ENCODE results near the gene PHF1. TPM values are rescaled to one million over a fixed set of nuclear protein-coding genes. Genes with fewer than 3 reads are reported as not detected.
A peak's percentile ranks its signal among the peaks of the same experiment; 100 is the strongest.
"Not testable (repeated sequence)": the region's sequence is repeated elsewhere in the genome, so short reads cannot be mapped to it uniquely, and the experiment has no call there.

Gene PHF1
- total RNA-seq, 4 donors from 2014 or later, result 75.3 to 109 (median 88.5) TPM

DNA sequence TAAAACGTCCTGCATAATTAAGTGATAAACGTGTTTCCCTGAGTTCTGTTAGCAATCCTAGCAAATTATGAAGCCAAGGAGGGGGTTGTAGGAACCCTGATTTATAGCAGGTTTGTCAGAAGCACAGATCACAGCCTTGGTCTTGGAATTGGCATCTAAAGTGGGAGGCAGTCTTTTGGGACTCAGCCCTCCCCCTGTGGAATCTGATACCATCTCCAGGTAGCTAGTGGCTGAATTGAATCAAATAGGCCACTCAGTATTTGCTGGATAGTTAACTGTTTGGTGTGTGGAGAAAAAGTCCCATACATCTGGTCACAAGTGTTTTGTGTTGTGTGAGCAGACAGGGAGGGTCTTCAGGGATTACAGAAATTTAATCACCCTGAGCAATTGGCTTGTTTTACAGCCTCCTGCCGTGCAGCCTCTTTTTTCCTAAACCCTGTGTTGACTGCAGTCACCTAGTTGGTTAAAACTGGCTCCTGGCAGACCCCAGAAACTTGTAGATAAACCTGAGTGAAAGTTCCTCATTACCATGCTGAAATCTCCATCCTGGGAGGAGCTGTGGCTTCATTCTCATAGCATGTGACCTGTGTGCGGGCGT, 38.2 kb upstream of the PHF1 start:
- no peaks in the 10 kb centered on the region for H3K9me3 ChIP-seq
- no peak overlapping the region for H3K4me3 ChIP-seq (replicated peaks in 1 of 3)
- H3K36me3 ChIP-seq, result no peaks in the 10 kb centered on the region
- TF ChIP-seq, protein P1, sequence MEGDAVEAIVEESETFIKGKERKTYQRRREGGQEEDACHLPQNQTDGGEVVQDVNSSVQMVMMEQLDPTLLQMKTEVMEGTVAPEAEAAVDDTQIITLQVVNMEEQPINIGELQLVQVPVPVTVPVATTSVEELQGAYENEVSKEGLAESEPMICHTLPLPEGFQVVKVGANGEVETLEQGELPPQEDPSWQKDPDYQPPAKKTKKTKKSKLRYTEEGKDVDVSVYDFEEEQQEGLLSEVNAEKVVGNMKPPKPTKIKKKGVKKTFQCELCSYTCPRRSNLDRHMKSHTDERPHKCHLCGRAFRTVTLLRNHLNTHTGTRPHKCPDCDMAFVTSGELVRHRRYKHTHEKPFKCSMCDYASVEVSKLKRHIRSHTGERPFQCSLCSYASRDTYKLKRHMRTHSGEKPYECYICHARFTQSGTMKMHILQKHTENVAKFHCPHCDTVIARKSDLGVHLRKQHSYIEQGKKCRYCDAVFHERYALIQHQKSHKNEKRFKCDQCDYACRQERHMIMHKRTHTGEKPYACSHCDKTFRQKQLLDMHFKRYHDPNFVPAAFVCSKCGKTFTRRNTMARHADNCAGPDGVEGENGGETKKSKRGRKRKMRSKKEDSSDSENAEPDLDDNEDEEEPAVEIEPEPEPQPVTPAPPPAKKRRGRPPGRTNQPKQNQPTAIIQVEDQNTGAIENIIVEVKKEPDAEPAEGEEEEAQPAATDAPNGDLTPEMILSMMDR (IDR thresholded peaks at IDR 0.05), result no peak
- no peak for TF ChIP-seq POLR2A (IDR thresholded peaks at IDR 0.05)
- H3K27me3 ChIP-seq, result no peaks in the 10 kb centered on the region
- peak in 1 of 2 donors; percentile 30 for DNase-seq
- peaks cover 26 to 54% of the 10 kb centered on the region in 2 donors for H3K4me1 ChIP-seq
- H3K27ac ChIP-seq, result peak overlapping the region; percentile 91 to 96 (median 93)
- WGBS, 2 donors, result 45 to 50% methylated on average over 5 of the region's 5 CpGs
- intact Hi-C loops (cut with DNase I), result no loop called here

- DNase-seq, result peak; percentile 56 to 60
- Histone ChIP-seq H3K4me1 (peaks cover 26 to 54% of the 10 kb centered on the region in 2 donors), H3K27ac (peak overlapping the region; percentile 91 to 96 (median 93)), H3K9me3 (no peaks in the 10 kb centered on the region), H3K27me3 (no peaks in the 10 kb centered on the region), H3K4me3 (replicated peaks in 1 of 3) (no peak overlapping the region), H3K36me3 (no peaks in the 10 kb centered on the region)
- intact Hi-C loops (cut with DNase I), result no loop called here
- 34 to 43% methylated on average over 8 of the region's 8 CpGs for WGBS, 2 donors
- no peak for TF ChIP-seq POLR2A (IDR thresholded peaks at IDR 0.05)
- TF ChIP-seq, protein P1 (IDR thresholded peaks at IDR 0.05), result no peak
Observed at GRCh38 chr6:33373960-33374910, 36.6 kb upstream of the PHF1 start.

GRCh38 chr6:33375143-33375671, 35.6 kb upstream of the PHF1 start:
- 10 to 12% methylated on average over 9 of the region's 9 CpGs for WGBS, 2 donors
- H3K27ac ChIP-seq, result peak overlapping the region; percentile 91 to 96 (median 93)
- no peaks in the 10 kb centered on the region for H3K27me3 ChIP-seq
- H3K9me3 ChIP-seq, result no peaks in the 10 kb centered on the region
- TF ChIP-seq, protein P1 (IDR thresholded peaks at IDR 0.05), result no peak
- TF ChIP-seq POLR2A (IDR thresholded peaks at IDR 0.05), result no peak
- H3K36me3 ChIP-seq, result no peaks in the 10 kb centered on the region
- H3K4me1 ChIP-seq, result peaks cover 26 to 54% of the 10 kb centered on the region in 2 donors
- intact Hi-C loops (cut with DNase I), result no loop called here
- no peak overlapping the region for H3K4me3 ChIP-seq (replicated peaks in 1 of 3)
- DNase-seq, result peak; percentile 92 to 94

DNA sequence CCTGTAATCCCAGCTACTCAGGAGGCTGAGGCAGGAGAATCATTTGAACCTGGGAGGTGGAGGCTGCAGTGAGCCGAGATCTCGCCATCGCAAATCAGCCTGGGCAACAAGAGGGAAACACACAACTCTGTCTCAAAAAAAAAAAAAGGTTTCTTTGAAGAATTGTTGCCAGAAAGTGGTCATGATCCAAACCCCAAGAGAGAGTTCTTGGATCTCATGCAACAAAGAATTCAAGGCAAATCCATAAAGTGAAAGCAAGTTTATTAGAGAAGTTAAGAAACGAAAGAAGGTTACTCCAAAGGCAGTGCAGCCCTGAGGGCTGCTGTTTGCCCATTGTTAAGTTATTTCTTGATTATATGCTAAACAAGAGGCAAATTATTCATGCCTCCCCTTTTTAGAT, 33.6 kb upstream of the PHF1 start:
- Histone ChIP-seq H3K27ac (peak overlapping the region; percentile 91 to 96 (median 93)), H3K9me3 (no peaks in the 10 kb centered on the region), H3K27me3 (no peaks in the 10 kb centered on the region), H3K4me3 (replicated peaks in 1 of 3) (no peak overlapping the region), H3K36me3 (no peaks in the 10 kb centered on the region), H3K4me1 (peaks cover 24 to 45% of the 10 kb centered on the region in 2 donors)
- DNase-seq, result no peak
- 69 to 83% methylated on average over 4 of the region's 4 CpGs for WGBS, 2 donors
- TF ChIP-seq, protein P1 (IDR thresholded peaks at IDR 0.05), result no peak
- TF ChIP-seq POLR2A (IDR thresholded peaks at IDR 0.05), result no peak
- intact Hi-C loops (cut with DNase I), result no loop called here

DNA sequence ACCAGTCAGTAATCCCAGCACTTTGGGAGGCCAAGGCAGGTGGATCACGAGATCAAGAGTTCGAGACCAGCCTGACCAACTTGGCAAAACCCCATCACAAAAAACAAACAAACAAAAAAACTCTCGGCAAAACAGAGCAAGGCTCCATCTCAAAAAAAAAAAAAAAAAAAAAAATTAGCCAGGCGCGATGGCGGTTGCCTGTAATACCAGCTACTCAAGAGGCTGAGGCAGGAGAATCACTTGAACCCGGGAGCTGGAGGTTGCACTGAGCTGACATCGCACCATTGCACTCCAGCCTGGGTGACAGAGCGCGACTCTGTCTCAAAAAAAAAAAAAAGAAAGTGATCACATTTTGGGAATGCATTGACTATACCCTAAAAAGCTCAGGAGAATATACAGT, 31.6 kb upstream of the PHF1 start:
- intact Hi-C loops (cut with DNase I), result not testable (repeated sequence)
- WGBS, 2 donors, result 59 to 70% methylated on average over 10 of the region's 10 CpGs

More for the DNA sequence above, 31.6 kb upstream of the PHF1 start:
- not testable (repeated sequence) for H3K27me3 ChIP-seq; DNase-seq; H3K4me3 ChIP-seq (replicated peaks in 1 of 3); H3K27ac ChIP-seq; H3K36me3 ChIP-seq; H3K9me3 ChIP-seq
- peaks cover 22 to 32% of the 10 kb centered on the region in 2 donors for H3K4me1 ChIP-seq
